Adrenal gland (tissue), 12 donors: ENCODE data around the gene DENND2A. TPM values are rescaled to one million over a fixed set of nuclear protein-coding genes. Genes with fewer than 3 reads are reported as not detected.

Experiments
- DNase-seq, 7 donors: peaks; one replicate each; pipeline ENCODE4 v3.0.0-alpha.2; 2019 to 2020
- H3K27ac ChIP-seq, 5 donors: fragments of 200-600 bp; sonication (generic) in 4 of 5; 1 replicate in 3 of 5; 2 replicates in 2 of 5; pipeline versions ENCODE4 v1.5.1 to v1.8.0; 2016 to 2020; ENCODE audit warnings: mild to moderate bottlenecking in 1 of 5
- H3K27me3 ChIP-seq: fragments of 200-600 bp; 2 replicates; pipeline ENCODE4 v1.8.0; 2021
- H3K36me3 ChIP-seq, 2 donors: fragments of 200-600 bp; replicated peaks in 1 of 2; 1 replicate in 1 of 2; 2 replicates in 1 of 2; pipeline versions ENCODE4 v1.5.1 to v1.8.0; 2018 to 2022
- H3K4me1 ChIP-seq, 2 donors: fragments of 200-600 bp; replicated peaks in 1 of 2; 1 replicate in 1 of 2; 2 replicates in 1 of 2; pipeline versions ENCODE4 v1.5.1 to v1.8.0; 2018 to 2021
- H3K4me3 ChIP-seq, 4 donors: fragments of 200-600 bp; sonication (generic) in 3 of 4; one replicate each; pipeline ENCODE4 v1.5.1; 2016 to 2018
- H3K9me3 ChIP-seq, 3 donors: fragments of 200-600 bp; sonication (generic) in 1 of 3; replicated peaks in 1 of 3; 1 replicate in 2 of 3; 2 replicates in 1 of 3; pipeline versions ENCODE4 v1.5.1 to v1.8.0; 2016 to 2021
- POLR2A ChIP-seq, 2 donors: fragments of 450-650 bp; IDR thresholded peaks; one replicate each; pipeline ENCODE4 v1.6.1; 2017; ENCODE audit warnings: antibody characterized with exemption in 2 of 2, mild to moderate bottlenecking in 2 of 2, moderate library complexity in 1 of 2
- WGBS, 4 donors: extraction: QIAGEN DNeasy Blood & Tissue Kit in 2 of 4; methylation state at CpG; one replicate each; pipeline versions ENCODE4 v1.1.5 to v1.1.7; 2013 to 2017; 5-methylcytosine and 5-hydroxymethylcytosine counted together
- intact Hi-C, 2 donors: fragments of 100-400 bp; cut with DNase I; formaldehyde crosslinking; loops; one replicate each; pipeline versions ENCODE4 v1.14.1 to v1.15.0; 2022 to 2023
- polyA plus RNA-seq, 3 donors: library from polyadenylated mRNA; stranded (reverse); fragments of 200-250 nt in 2 of 3; fragments of 350-450 nt in 1 of 3; fragmentation: Illumina TruSeq in 1 of 3; extraction: RNeasy Lipid Tissue Mini Kit (QIAGEN cat#74804) in 1 of 3; gene quantifications; one replicate each; pipeline ENCODE4 v1.2.3, GENCODE V29; 2013 to 2014
- total RNA-seq, 9 donors: library from RNA; depleted of rRNA in 4 of 9; stranded (reverse); fragments of >200 nt in 4 of 9; fragments of 120-200 nt in 1 of 9; fragmentation: NEBNext Ultra II Directional in 1 of 9; extraction: Animal tissue kit (Norgen Biotek cat#: 25700) in 1 of 9; gene quantifications; one replicate each; pipeline versions ENCODE4 v1.1.0 to v1.2.4, GENCODE V29; 2013 to 2023
- TF ChIP-seq, protein P1 (sequence below), 6 experiments: fragments of 450-650 bp in 4 of 6; fragments of 200-600 bp in 2 of 6; sonication (generic) in 1 of 6; IDR thresholded peaks; 1 replicate in 5 of 6; 2 replicates in 1 of 6; pipeline versions ENCODE4 v1.5.1 to v1.8.0; 2016 to 2021; ENCODE audit warnings: antibody characterized with exemption in 6 of 6, mild to moderate bottlenecking in 2 of 6, moderate library complexity in 1 of 6
- donor health status: healthy with polysubstance abuse.
- donor health status: Bipolar disorder and iron deficiency.
- donor health status: DM: yes; HTN: yes; CAD: no.
- donor health status: DM: no; HTN: no; CAD: no.
- donor health status: DM: no; HTN: no; CAD: no.
- donor health status: DM: yes; HTN: yes; CAD: no.

Gene DENND2A
- total and polyA plus RNA-seq, 12 donors: 3.0 to 10.9 (median 5.8) TPM

DNA sequence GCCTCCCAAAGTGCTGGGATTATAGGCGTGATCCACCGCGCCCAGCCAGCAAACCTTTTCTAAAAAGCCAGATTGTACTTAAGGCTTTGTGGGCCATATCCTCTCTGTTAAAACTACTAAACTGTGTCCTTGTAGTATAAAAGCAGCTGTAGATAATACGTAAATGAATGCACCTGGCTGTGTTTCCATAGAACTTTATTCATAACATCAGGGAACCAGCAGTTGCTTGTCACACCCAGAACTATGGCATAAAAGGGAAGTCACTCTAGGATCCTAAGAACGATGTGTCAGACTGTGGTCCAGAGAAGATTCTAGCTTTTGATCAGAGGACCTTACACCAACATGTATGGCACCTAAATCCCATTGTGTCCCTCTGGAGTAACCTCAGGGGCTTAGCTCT is 63.0 kb downstream of the DENND2A start:
- Histone ChIP-seq H3K9me3 (no peaks in the 10 kb centered on the region), H3K4me1 (no peaks in the 10 kb centered on the region), H3K36me3 (no peaks in the 10 kb centered on the region), H3K27me3 (no peaks in the 10 kb centered on the region), H3K27ac (no peak overlapping the region), H3K4me3 (no peak overlapping the region)
- intact Hi-C loops: no loop called here
- 88 to 93% (median 92%) methylated on average over 5 of the region's 5 CpGs for WGBS, 4 donors
- DNase-seq: no peak
- TF ChIP-seq POLR2A (IDR thresholded peaks at IDR 0.05): no peak
- TF ChIP-seq, protein P1, sequence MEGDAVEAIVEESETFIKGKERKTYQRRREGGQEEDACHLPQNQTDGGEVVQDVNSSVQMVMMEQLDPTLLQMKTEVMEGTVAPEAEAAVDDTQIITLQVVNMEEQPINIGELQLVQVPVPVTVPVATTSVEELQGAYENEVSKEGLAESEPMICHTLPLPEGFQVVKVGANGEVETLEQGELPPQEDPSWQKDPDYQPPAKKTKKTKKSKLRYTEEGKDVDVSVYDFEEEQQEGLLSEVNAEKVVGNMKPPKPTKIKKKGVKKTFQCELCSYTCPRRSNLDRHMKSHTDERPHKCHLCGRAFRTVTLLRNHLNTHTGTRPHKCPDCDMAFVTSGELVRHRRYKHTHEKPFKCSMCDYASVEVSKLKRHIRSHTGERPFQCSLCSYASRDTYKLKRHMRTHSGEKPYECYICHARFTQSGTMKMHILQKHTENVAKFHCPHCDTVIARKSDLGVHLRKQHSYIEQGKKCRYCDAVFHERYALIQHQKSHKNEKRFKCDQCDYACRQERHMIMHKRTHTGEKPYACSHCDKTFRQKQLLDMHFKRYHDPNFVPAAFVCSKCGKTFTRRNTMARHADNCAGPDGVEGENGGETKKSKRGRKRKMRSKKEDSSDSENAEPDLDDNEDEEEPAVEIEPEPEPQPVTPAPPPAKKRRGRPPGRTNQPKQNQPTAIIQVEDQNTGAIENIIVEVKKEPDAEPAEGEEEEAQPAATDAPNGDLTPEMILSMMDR (IDR thresholded peaks at IDR 0.05): no peak

DNA sequence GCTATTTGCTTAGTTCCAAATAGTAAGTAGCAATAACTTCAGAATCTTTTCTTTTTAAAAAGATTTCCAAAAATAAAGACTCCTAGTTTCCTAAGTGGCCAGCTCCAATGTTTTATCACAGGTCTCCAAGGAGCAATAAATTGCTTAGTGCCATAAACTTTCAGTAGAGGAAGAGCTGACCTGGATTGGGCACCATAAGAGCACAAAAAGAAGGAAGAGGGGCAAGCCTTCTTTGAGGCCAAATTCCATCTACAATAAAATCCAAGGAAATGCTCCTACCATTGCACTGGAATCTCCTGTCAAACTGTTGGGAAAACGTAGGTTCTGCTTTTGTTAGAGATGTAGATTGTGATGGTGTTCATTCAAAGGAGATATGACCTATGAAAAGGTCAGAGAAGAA is 64.0 kb downstream of the DENND2A start:
- no peak overlapping the region for H3K27ac ChIP-seq
- intact Hi-C loops: no loop called here
- H3K4me1 ChIP-seq: no peaks in the 10 kb centered on the region
- H3K27me3 ChIP-seq: no peaks in the 10 kb centered on the region
- H3K36me3 ChIP-seq: no peaks in the 10 kb centered on the region
- H3K4me3 ChIP-seq: no peak overlapping the region
- WGBS, 4 donors: 60 to 72% (median 71%) methylated on average over 1 of the region's 1 CpG
- no peak for DNase-seq
- H3K9me3 ChIP-seq: no peaks in the 10 kb centered on the region
- no peak for TF ChIP-seq POLR2A (IDR thresholded peaks at IDR 0.05)
- TF ChIP-seq, protein P1 (IDR thresholded peaks at IDR 0.05): no peak

DNA sequence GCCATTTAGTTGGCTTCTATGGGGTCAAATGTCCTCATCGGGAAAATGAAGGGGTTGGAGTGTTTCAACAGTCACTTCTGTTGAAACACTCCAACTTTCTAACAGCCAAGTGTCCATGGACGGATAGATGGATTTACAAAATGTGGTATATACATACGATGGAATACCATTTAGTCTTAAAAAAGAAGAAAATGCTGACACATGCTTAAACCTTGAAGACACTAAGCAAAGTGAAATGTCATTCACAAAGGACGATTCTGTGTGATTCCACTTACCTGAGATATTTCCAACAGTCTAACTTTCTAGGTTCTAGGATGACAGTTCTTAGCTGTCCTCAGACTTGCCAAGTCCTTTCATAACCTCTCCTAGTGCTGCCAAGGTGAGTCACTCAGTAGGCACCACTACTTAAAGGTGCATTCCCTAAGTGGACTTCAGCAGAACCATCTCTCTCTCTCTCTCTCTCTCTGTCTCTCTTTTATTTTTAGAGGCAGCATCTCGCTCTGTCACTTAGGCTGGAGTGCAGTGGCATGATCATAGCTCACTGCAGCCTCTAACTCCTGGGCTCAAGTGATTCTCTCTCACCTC is 69.0 kb downstream of the DENND2A start:
- intact Hi-C loops: no loop called here

DNA sequence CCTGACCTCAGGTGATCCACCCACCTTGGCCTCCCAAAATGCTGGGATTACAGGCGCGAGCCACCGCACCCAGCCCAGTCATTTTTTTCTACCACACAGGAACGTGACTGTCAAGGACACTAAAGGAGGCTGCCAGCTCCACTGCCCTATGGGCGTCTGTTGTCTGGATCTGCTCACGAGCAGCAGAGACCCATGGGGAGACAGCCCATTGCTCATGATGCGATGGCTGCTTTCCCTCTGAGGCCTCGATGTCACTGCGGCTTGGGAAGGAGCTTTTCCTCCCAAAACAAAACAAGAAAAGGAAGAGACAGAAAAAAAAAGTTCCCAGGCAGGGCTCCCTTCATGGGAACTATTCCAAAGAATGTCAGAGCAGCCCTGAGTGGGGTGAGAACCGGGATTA is 70.5 kb downstream of the DENND2A start:
- TF ChIP-seq, protein P1 (IDR thresholded peaks at IDR 0.05): no peak
- no peak for TF ChIP-seq POLR2A (IDR thresholded peaks at IDR 0.05)
- Histone ChIP-seq H3K27me3 (no peaks in the 10 kb centered on the region), H3K9me3 (no peaks in the 10 kb centered on the region), H3K27ac (no peak overlapping the region), H3K36me3 (no peaks in the 10 kb centered on the region), H3K4me3 (no peak overlapping the region), H3K4me1 (peaks cover 0 to 3% of the 10 kb centered on the region in 2 donors)
- intact Hi-C loops: no loop called here
- 55 to 58% (median 56%) methylated on average over 10 of the region's 10 CpGs for WGBS, 4 donors
- peak in 2 of 7 donors; percentile 16 to 28 for DNase-seq

More for the DNA sequence above, 69.0 kb downstream of the DENND2A start:
- WGBS, 4 donors: 73 to 84% (median 79%) methylated on average over 5 of the region's 5 CpGs
- no peaks in the 10 kb centered on the region for H3K27me3 ChIP-seq
- H3K27ac ChIP-seq: no peak overlapping the region
- H3K4me3 ChIP-seq: no peak overlapping the region
- peak in 1 of 7 donors; percentile 12 for DNase-seq
- peaks cover 0 to 3% of the 10 kb centered on the region in 2 donors for H3K4me1 ChIP-seq
- TF ChIP-seq POLR2A (IDR thresholded peaks at IDR 0.05): no peak
- TF ChIP-seq, protein P1 (IDR thresholded peaks at IDR 0.05): no peak
- H3K36me3 ChIP-seq: no peaks in the 10 kb centered on the region
- H3K9me3 ChIP-seq: no peaks in the 10 kb centered on the region
